Kasumi-1 (cell line): Measurements from ENCODE around the gene ANAPC10.
"Not testable (repeated sequence)": the region's sequence is repeated elsewhere in the genome, so short reads cannot be mapped to it uniquely, and the experiment has no call there.

Source experiments
- DNase-seq, 2 experiments: peaks; one replicate each; lab custom pipeline; 2025; lab: John Stamatoyannopoulos, UW

Gene ANAPC10

GRCh38 chr4:145097821-145098674 lies at the start of gene ANAPC10, which contains the start of gene ABCE1:
Gene ANAPC10, minus strand, starts transcription at chr4:145098196. Its CDS starts 2,097 bp downstream, at chr4:145096099.
Gene ABCE1, plus strand, starts transcription at chr4:145098311. Its CDS starts 6,102 bp downstream, at chr4:145104413.
- DNase-seq, result peak; percentile 97 to 98

GRCh38 chr4:145136219-145136618 lies 38.2 kb upstream of the ANAPC10 start:
- DNase-seq, result not testable (repeated sequence)

- peak; percentile 58 to 59 for DNase-seq
Observed at GRCh38 chr4:145132511-145133098, 34.6 kb upstream of the ANAPC10 start.

GRCh38 chr4:145131848-145132247 lies 33.9 kb upstream of the ANAPC10 start:
- DNase-seq, result no peak

- DNase-seq, result peak in 1 of 2 experiments; percentile 23
Observed at GRCh38 chr4:145130788-145131399, 32.9 kb upstream of the ANAPC10 start.

GRCh38 chr4:145130130-145130529 lies 32.1 kb upstream of the ANAPC10 start:
- no peak for DNase-seq

- no peak for DNase-seq
Observed at GRCh38 chr4:145125396-145125795, 27.4 kb upstream of the ANAPC10 start.

- no peak for DNase-seq
Observed at GRCh38 chr4:145108128-145108527, 10.1 kb upstream of the ANAPC10 start.

- DNase-seq, result no peak
Observed at GRCh38 chr4:145107126-145107525, 9.1 kb upstream of the ANAPC10 start.

GRCh38 chr4:145103496-145103895 lies 5.5 kb upstream of the ANAPC10 start:
- DNase-seq, result peak in 1 of 2 experiments; percentile 7

GRCh38 chr4:145102619-145103018 lies 4.6 kb upstream of the ANAPC10 start:
- no peak for DNase-seq

GRCh38 chr4:145101091-145101490 lies 3.1 kb upstream of the ANAPC10 start:
- DNase-seq, result no peak

- peak in 1 of 2 experiments; percentile 57 for DNase-seq
Observed at GRCh38 chr4:145099653-145100052, 1.7 kb upstream of the ANAPC10 start.

- peak; percentile 26 to 43 for DNase-seq
Observed at GRCh38 chr4:145098675-145099037, 660 bp upstream of the ANAPC10 start.

GRCh38 chr4:145097331-145097820 lies 620 bp downstream of the ANAPC10 start:
- peak in 1 of 2 experiments; percentile 41 for DNase-seq

GRCh38 chr4:145093638-145094037 lies 4.4 kb downstream of the ANAPC10 start:
- DNase-seq, result no peak

- no peak for DNase-seq
Observed at GRCh38 chr4:145090380-145090779, 7.6 kb downstream of the ANAPC10 start.

- DNase-seq, result no peak
Observed at GRCh38 chr4:145083891-145084605, 13.9 kb downstream of the ANAPC10 start.

GRCh38 chr4:145081756-145082155 lies 16.2 kb downstream of the ANAPC10 start:
- no peak for DNase-seq

GRCh38 chr4:145076469-145076855 lies 21.5 kb downstream of the ANAPC10 start:
- no peak for DNase-seq

GRCh38 chr4:145075742-145076468 lies 22.1 kb downstream of the ANAPC10 start:
- DNase-seq, result no peak
